LNCaP clone FGC (cell line): ENCODE measurements around the gene SLC41A2.

Experiments
- DNase-seq: peaks from one replicate; pipeline ENCODE4 v3.0.0-alpha.2; 2011; ENCODE audit warnings: low read depth
- H3K4me3 ChIP-seq: 2 replicates; pipeline ENCODE4 v1.5.1; 2011; ENCODE audit warnings: mild to moderate bottlenecking, low read depth, low read length, control low read depth
- TF ChIP-seq, protein P1 (sequence below): IDR thresholded peaks from 2 replicates; pipeline ENCODE4 v1.5.1; 2012; ENCODE audit warnings: mild to moderate bottlenecking; ENCODE audit not compliant: control insufficient read depth, insufficient read depth; ENCODE audit errors: extremely low read depth

Gene SLC41A2, protein sequence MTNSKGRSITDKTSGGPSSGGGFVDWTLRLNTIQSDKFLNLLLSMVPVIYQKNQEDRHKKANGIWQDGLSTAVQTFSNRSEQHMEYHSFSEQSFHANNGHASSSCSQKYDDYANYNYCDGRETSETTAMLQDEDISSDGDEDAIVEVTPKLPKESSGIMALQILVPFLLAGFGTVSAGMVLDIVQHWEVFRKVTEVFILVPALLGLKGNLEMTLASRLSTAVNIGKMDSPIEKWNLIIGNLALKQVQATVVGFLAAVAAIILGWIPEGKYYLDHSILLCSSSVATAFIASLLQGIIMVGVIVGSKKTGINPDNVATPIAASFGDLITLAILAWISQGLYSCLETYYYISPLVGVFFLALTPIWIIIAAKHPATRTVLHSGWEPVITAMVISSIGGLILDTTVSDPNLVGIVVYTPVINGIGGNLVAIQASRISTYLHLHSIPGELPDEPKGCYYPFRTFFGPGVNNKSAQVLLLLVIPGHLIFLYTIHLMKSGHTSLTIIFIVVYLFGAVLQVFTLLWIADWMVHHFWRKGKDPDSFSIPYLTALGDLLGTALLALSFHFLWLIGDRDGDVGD

DNA sequence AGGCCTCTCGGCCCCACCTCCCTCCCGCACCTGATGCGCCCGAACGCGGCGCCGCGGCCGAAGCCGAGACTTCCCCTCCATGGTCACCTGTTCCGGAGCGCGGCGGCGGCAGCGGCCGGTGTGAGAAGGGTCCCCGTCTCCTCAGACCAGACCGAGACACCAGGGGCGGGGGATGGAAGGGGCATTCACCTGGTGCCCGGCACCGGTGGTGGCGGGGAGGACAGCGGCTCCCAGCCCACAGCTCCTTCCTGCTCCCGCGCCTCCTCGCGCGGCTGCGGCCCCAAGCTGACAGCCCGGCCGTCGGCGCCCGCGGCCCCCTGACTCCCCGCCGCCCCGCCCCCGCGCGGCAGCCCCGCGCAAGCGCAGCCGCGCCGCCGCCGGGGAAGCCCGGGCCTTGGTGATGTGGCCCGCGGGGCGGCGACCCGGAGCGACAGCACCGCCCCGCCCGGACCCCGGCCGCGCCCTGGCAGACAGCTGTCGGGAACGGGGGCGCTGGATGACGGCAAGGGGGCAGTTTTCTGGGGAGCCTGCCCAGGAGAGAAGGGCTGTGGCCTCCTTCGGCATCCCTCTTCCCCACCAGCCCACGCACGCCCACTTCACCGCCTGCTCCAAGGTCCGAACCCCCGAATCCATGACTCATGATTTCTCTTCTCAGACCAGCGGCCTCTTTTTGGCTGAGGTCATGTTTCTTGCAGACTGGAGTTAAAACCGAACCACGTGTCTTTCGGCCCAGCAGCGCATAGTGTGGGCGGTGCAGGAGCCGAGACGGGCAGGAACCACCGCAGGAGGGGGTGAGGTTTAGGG is at the start of gene SLC41A2:
Gene SLC41A2, minus strand, starts transcription at position 290 of the 804 bp plus-strand sequence. CDS start 29,763 bp downstream, outside the sequence.
- peak within 1 kb of the TSS; percentile 63 for H3K4me3 ChIP-seq
- TF ChIP-seq, protein P1, sequence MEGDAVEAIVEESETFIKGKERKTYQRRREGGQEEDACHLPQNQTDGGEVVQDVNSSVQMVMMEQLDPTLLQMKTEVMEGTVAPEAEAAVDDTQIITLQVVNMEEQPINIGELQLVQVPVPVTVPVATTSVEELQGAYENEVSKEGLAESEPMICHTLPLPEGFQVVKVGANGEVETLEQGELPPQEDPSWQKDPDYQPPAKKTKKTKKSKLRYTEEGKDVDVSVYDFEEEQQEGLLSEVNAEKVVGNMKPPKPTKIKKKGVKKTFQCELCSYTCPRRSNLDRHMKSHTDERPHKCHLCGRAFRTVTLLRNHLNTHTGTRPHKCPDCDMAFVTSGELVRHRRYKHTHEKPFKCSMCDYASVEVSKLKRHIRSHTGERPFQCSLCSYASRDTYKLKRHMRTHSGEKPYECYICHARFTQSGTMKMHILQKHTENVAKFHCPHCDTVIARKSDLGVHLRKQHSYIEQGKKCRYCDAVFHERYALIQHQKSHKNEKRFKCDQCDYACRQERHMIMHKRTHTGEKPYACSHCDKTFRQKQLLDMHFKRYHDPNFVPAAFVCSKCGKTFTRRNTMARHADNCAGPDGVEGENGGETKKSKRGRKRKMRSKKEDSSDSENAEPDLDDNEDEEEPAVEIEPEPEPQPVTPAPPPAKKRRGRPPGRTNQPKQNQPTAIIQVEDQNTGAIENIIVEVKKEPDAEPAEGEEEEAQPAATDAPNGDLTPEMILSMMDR: peak; percentile 38; the same call in 1 of the 2 replicates
- no peak for DNase-seq

DNA sequence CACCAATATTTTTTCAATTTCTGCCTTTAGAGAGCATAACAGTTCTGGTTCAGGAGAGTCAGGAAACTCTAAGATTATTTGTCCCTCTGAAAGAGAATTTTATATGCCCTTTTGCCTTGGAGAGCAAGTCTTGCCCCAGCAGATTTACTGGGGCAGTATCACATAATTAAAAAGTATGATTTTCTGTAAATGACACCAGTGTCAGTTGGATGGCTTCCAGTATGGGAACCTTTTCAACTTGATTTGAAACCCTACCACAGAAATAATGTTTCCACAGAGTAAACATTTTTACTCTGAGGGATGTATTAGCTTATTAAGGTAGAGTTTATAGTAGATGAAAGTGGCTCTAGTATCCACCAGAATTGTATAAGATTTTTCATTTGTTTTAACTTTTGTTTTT is 43.4 kb upstream of the SLC41A2 start:
- H3K4me3 ChIP-seq: no peak overlapping the region
- TF ChIP-seq, protein P1: no peak
- DNase-seq: no peak

DNA sequence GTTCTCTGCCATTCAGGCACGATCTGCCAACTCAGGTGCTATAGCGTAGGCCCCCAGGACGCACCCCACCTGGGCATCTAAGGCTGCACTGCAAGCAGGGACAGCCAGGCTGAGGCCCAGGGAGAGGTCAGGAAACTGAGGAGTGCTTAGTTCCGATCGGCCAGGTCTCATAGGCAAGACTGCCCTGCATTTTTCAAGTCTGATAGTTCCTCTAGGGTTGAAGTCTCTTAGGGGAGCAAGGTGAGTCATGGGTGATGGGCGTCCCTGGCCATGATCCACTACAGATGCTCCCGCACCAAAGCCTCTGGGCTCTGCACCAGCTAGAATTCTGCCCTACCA is 41.2 kb upstream of the SLC41A2 start:
- H3K4me3 ChIP-seq: no peak overlapping the region
- no peak for DNase-seq
- TF ChIP-seq, protein P1: no peak

DNA sequence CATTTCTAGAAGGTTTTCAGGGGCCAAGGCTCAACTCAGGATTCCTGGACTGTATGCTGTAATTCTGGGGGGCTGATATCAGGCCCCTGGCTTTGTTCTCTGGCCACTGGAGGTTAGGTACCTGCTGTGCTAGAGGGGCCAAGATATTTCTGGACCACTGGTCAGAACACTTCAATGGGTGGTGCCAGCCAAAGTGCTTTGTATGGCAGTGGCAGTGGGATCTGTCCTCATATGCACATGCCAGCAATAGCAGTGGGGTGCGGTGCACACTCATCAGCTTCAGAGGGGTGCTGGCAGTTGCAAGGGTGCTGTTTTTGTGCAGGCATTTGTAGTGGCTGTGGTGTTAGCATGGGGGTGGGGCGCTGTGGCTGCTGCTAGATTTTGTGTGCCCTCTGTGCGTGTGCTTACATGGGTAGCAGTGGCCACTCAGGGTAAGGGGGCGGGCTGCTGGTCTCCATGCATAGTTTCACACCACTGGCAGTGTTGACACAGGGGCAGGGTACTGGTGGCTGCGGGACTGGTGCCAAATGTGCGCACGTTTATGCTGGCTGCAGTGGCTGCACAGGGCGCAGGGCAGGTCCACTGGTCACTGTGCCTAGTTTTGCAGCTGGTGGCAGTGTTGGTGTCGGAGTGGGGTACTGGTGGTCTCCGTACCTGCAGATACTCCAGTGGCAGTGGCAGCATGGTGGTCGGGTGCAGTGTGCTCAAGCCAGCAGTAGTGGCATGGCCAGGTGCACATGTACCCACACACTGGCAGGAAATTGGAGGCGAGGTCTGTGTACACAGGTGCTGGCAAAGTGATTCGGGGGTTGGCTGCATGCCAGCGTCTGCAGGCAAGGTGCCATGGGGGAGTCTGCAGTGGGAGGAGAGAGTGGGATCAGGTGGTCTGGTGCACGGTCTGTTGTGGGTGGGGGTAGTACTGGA is 40.6 kb upstream of the SLC41A2 start:
- TF ChIP-seq, protein P1: no peak
- no peak for DNase-seq
- H3K4me3 ChIP-seq: no peak overlapping the region

DNA sequence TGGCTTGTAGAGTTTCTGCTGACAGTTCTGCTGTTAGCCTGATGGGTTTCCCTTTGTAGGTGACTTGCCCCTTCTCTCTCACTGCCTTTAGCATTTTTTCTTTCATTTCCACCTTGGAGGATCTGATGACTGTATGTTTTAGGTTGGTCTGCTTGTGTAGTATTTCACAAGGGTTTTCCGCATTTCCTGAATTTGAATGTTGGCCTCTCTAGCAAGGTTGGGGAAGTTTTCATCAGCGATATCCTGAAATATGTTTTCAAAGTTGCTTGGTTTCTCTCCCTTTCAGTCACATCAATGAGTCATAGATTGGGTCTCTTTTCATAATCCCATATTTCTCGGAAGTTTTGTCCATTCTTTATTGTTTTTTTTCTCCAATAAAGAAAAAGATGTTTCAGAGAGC is 39.5 kb upstream of the SLC41A2 start:
- TF ChIP-seq, protein P1: no peak
- H3K4me3 ChIP-seq: no peak overlapping the region
- DNase-seq: no peak

DNA sequence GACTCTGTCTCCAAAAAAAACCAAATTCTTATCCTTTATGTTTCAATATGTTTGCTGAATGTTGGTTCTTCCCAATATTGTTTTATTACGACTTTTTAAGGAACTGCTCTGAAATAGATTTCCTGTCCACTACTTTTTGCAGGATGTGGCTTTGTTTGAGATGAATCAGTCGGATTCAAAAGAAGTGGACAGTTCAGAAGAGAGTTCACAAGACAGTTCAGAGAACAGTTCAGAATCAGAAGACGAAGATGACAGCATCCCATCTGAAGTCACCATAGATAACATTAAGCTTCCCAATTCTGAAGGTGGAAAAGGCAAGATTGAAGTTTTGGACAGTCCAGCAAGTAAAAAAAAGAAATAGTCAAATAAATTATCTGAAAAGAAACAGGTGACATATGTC is 36.2 kb upstream of the SLC41A2 start:
- H3K4me3 ChIP-seq: no peak overlapping the region
- no peak for DNase-seq
- TF ChIP-seq, protein P1: no peak
